HEK293 (cell line): ENCODE results near the gene TUT4.

Experiments used
- CTCF ChIA-PET: fragments of 350-600 bp; formaldehyde crosslinking; extraction: SDS; loops from one replicate; lab custom pipeline; 2021; ENCODE audit warnings: antibody characterized with exemption; lab: Yijun Ruan, JAX
- POLR2A ChIA-PET: fragments of 300-600 bp; formaldehyde crosslinking; extraction: SDS; loops from one replicate; lab custom pipeline; 2020; ENCODE audit warnings: antibody characterized with exemption, inconsistent platforms; lab: Yijun Ruan, JAX
- H3K27ac ChIP-seq: fragments of 200-500 bp; sonication (Bioruptor generic); 2 replicates; pipeline ENCODE4 v1.5.1; 2014; ENCODE audit warnings: low read depth, low read length, control low read depth, inconsistent platforms; ENCODE audit errors: extremely low read depth
- H3K36me3 ChIP-seq, 2 experiments: fragments of 200-500 bp in 1 of 2; sonication (Bioruptor generic) in 1 of 2; 1 replicate in 1 of 2; 2 replicates in 1 of 2; pipeline ENCODE4 v1.5.1; 2014 to 2017; ENCODE audit warnings: inconsistent platforms in 2 of 2, low read length in 2 of 2; ENCODE audit not compliant: control insufficient read depth in 2 of 2, insufficient read depth in 1 of 2
- H3K4me1 ChIP-seq: fragments of 200-500 bp; sonication (Bioruptor generic); 2 replicates; pipeline ENCODE4 v1.5.1; 2014; ENCODE audit warnings: mild to moderate bottlenecking, low read length, inconsistent platforms; ENCODE audit not compliant: control insufficient read depth, insufficient read depth
- H3K4me3 ChIP-seq: 2 replicates; pipeline ENCODE4 v1.5.1; 2011; ENCODE audit warnings: low read depth, mild to moderate bottlenecking, control low read depth, low read length, moderate library complexity
- H3K9me3 ChIP-seq: fragments of 200-500 bp; sonication (Bioruptor generic); 2 replicates; pipeline ENCODE4 v1.5.1; 2014; ENCODE audit warnings: low read depth, low read length, inconsistent platforms; ENCODE audit not compliant: control insufficient read depth, insufficient read depth
- MYNN ChIP-seq: fragments of 450-650 bp; formaldehyde crosslinking; IDR thresholded peaks from 2 replicates; pipeline ENCODE4 v1.5.1; 2016; ENCODE audit warnings: missing biosample characterization, missing genetic modification characterization, borderline replicate concordance
- ZBTB10 ChIP-seq: fragments of 450-650 bp; formaldehyde crosslinking; IDR thresholded peaks from 2 replicates; pipeline ENCODE4 v1.5.1; 2016; ENCODE audit warnings: missing biosample characterization, missing genetic modification characterization
- ZBTB17 ChIP-seq: fragments of 450-650 bp; formaldehyde crosslinking; IDR thresholded peaks from 2 replicates; pipeline ENCODE4 v1.5.1; 2016; ENCODE audit warnings: missing biosample characterization, missing genetic modification characterization
- ZFP3 ChIP-seq: fragments of 450-650 bp; formaldehyde crosslinking; IDR thresholded peaks from 2 replicates; pipeline ENCODE4 v1.5.1; 2016; ENCODE audit warnings: low read depth, missing biosample characterization, missing genetic modification characterization
- ZNF121 ChIP-seq: fragments of 450-650 bp; formaldehyde crosslinking; IDR thresholded peaks from 2 replicates; pipeline ENCODE4 v1.5.1; 2016; ENCODE audit warnings: missing biosample characterization, missing genetic modification characterization
- ZNF324 ChIP-seq: fragments of 450-650 bp; formaldehyde crosslinking; IDR thresholded peaks from 2 replicates; pipeline ENCODE4 v1.5.1; 2016; ENCODE audit warnings: missing biosample characterization, missing genetic modification characterization
- ZNF423 ChIP-seq: fragments of 450-650 bp; formaldehyde crosslinking; IDR thresholded peaks from 2 replicates; pipeline ENCODE4 v1.5.1; 2016; ENCODE audit warnings: missing biosample characterization, missing genetic modification characterization
- ZNF521 ChIP-seq: fragments of 450-650 bp; formaldehyde crosslinking; IDR thresholded peaks from 2 replicates; pipeline ENCODE4 v1.5.1; 2017; ENCODE audit warnings: missing biosample characterization, mild to moderate bottlenecking, missing genetic modification characterization
- ZNF555 ChIP-seq: fragments of 450-650 bp; formaldehyde crosslinking; conservative IDR thresholded peaks from 2 replicates; pipeline ENCODE4 v1.5.1; 2017; ENCODE audit warnings: missing biosample characterization, mild to moderate bottlenecking, missing genetic modification characterization, inconsistent platforms
- ZNF558 ChIP-seq: fragments of 450-650 bp; formaldehyde crosslinking; IDR thresholded peaks from 2 replicates; pipeline ENCODE4 v1.5.1; 2016; ENCODE audit warnings: missing biosample characterization, missing genetic modification characterization
- ZNF585B ChIP-seq: fragments of 450-650 bp; formaldehyde crosslinking; IDR thresholded peaks from 2 replicates; pipeline ENCODE4 v1.5.1; 2016; ENCODE audit warnings: missing biosample characterization, missing genetic modification characterization
- ZNF596 ChIP-seq: fragments of 450-650 bp; IDR thresholded peaks from 2 replicates; pipeline ENCODE4 v1.5.0; 2018; ENCODE audit warnings: missing biosample characterization, mild to moderate bottlenecking, missing genetic modification characterization, moderate library complexity
- ZNF692 ChIP-seq: fragments of 450-650 bp; formaldehyde crosslinking; IDR thresholded peaks from 2 replicates; pipeline ENCODE4 v1.5.1; 2016; ENCODE audit warnings: missing biosample characterization, missing genetic modification characterization
- ZNF776 ChIP-seq: fragments of 450-650 bp; formaldehyde crosslinking; IDR thresholded peaks from 2 replicates; pipeline ENCODE4 v1.5.0; 2017; ENCODE audit warnings: missing biosample characterization, missing genetic modification characterization, borderline replicate concordance

Gene TUT4

GRCh38 chr1:52588027-52588426 lies 35.1 kb upstream of the TUT4 start:
- ChIA-PET CTCF (no interaction called here), POLR2A (no interaction called here)
- no peak overlapping the region for H3K4me3 ChIP-seq
- H3K27ac ChIP-seq = no peak overlapping the region
- no peaks in the 10 kb centered on the region for H3K9me3 ChIP-seq
- TF ChIP-seq ZNF121 (peak; percentile 93), ZBTB10 (tag by site-specific recombination) (no peak), ZFP3 (tag by site-specific recombination) (no peak)
- H3K36me3 ChIP-seq = no peaks in the 10 kb centered on the region
- no peaks in the 10 kb centered on the region for H3K4me1 ChIP-seq

- Histone ChIP-seq H3K4me3 (no peak overlapping the region), H3K27ac (no peak overlapping the region), H3K9me3 (no peaks in the 10 kb centered on the region), H3K36me3 (no peaks in the 10 kb centered on the region), H3K4me1 (no peaks in the 10 kb centered on the region)
- TF ChIP-seq ZNF555 (no peak), ZNF423 (tag by site-specific recombination) (no peak), ZNF692 (tag by site-specific recombination) (no peak)
- POLR2A ChIA-PET = no interaction called here
- CTCF ChIA-PET = no interaction called here
Observed at GRCh38 chr1:52585474-52585873, 32.6 kb upstream of the TUT4 start.

GRCh38 chr1:52582116-52582696 lies 29.3 kb upstream of the TUT4 start:
- Histone ChIP-seq H3K4me1 (no peaks in the 10 kb centered on the region), H3K27ac (no peak overlapping the region), H3K9me3 (no peaks in the 10 kb centered on the region), H3K36me3 (no peaks in the 10 kb centered on the region), H3K4me3 (no peak overlapping the region)
- TF ChIP-seq ZNF521 (tag by site-specific recombination) (no peak), ZNF596 (tag by site-specific recombination) (no peak), ZNF121 (peak; percentile 82)
- CTCF ChIA-PET = no interaction called here
- POLR2A ChIA-PET = no interaction called here

- Histone ChIP-seq H3K4me3 (no peak overlapping the region), H3K36me3 (no peaks in the 10 kb centered on the region), H3K9me3 (no peaks in the 10 kb centered on the region), H3K4me1 (no peaks in the 10 kb centered on the region), H3K27ac (no peak overlapping the region)
- ChIA-PET POLR2A (interaction anchor here (0.7 kb wide), 1 partner anchor 25 kb away, joined by 3 read pairs; no protein-coding TSS in a partner anchor), CTCF (no interaction called here)
- TF ChIP-seq ZNF324 (tag by site-specific recombination) = no peak
- TF ChIP-seq MYNN = no peak
- no peak for TF ChIP-seq ZNF776
- no peak for TF ChIP-seq ZBTB17 (tag by site-specific recombination)
- TF ChIP-seq ZNF585B (tag by site-specific recombination) = no peak
- TF ChIP-seq ZNF558 (tag by site-specific recombination) = no peak
Observed at GRCh38 chr1:52580283-52580682, 27.4 kb upstream of the TUT4 start.
